Panc1 (cell line): ENCODE results near the gene ZMIZ2. TPM values are rescaled to one million over a fixed set of nuclear protein-coding genes. Genes with fewer than 3 reads are reported as not detected.

ENCODE experiments used
- ATAC-seq: fragments of 200-7000 bp; cut with Tn5 transposase; 2 replicates; pipeline ENCODE4 v1.9.1; 2020; ENCODE audit warnings: mild to moderate bottlenecking, moderate library complexity
- BruUV-seq: library from RNA; stranded (reverse); fragments of 400-500 nt; replicated peaks from 2 replicates; lab custom pipeline; 2021; lab: Mats Ljungman, UMichigan
- CTCF ChIA-PET: fragments of 300-600 bp; sonication (Branson Sonifier 250); formaldehyde crosslinking; loops from one replicate; lab custom pipeline; 2022; ENCODE audit warnings: antibody characterized with exemption; lab: Charles Lee
- POLR2A ChIA-PET: fragments of 300-600 bp; sonication (Branson Sonifier 250); formaldehyde crosslinking; loops from one replicate; lab custom pipeline; 2022; ENCODE audit warnings: antibody characterized with exemption; lab: Charles Lee
- DNase-seq: peaks from one replicate; pipeline ENCODE4 v3.0.0-alpha.2; 2010; ENCODE audit warnings: low read depth, low spot score
- H3K27ac ChIP-seq: 2 replicates; pipeline ENCODE4 v1.5.1; 2011; ENCODE audit warnings: mild to moderate bottlenecking, low read length, inconsistent platforms
- H3K27me3 ChIP-seq: fragments of 200-500 bp; sonication (Bioruptor generic); 2 replicates; pipeline ENCODE4 v1.6.0; 2014; ENCODE audit warnings: low read length, inconsistent platforms; ENCODE audit not compliant: control insufficient read depth, insufficient read depth
- H3K36me3 ChIP-seq: fragments of 200-500 bp; sonication (Bioruptor generic); 2 replicates; pipeline ENCODE4 v1.5.1; 2014; ENCODE audit warnings: inconsistent platforms, mild to moderate bottlenecking, low read length, moderate library complexity; ENCODE audit not compliant: control insufficient read depth, insufficient read depth
- H3K4me1 ChIP-seq: 2 replicates; pipeline ENCODE4 v1.5.1; 2011; ENCODE audit warnings: inconsistent platforms, mild to moderate bottlenecking, low read length, moderate library complexity; ENCODE audit not compliant: control insufficient read depth, insufficient read depth
- H3K4me3 ChIP-seq, 2 experiments: 2 replicates each; pipeline ENCODE4 v1.5.1; 2011 to 2012; ENCODE audit warnings: low read depth in 2 of 2, low read length in 2 of 2, mild to moderate bottlenecking in 2 of 2, inconsistent platforms in 1 of 2, moderate library complexity in 1 of 2
- H3K9me3 ChIP-seq: fragments of 200-500 bp; sonication (Bioruptor generic); 2 replicates; pipeline ENCODE4 v1.5.1; 2014; ENCODE audit warnings: low read depth, mild to moderate bottlenecking, inconsistent platforms, low read length, moderate library complexity; ENCODE audit not compliant: control insufficient read depth, insufficient read depth
- POLR2AphosphoS5 ChIP-seq: IDR thresholded peaks from 2 replicates; pipeline ENCODE4 v1.6.1; 2012; ENCODE audit warnings: mild to moderate bottlenecking, low read depth, low read length, moderate library complexity
- SIN3A ChIP-seq: IDR thresholded peaks from 2 replicates; pipeline ENCODE4 v1.6.1; 2012; ENCODE audit warnings: low read depth, mild to moderate bottlenecking, low read length, moderate library complexity, borderline replicate concordance; ENCODE audit not compliant: insufficient read depth
- TCF7L2 ChIP-seq: IDR thresholded peaks from 2 replicates; pipeline ENCODE4 v1.6.1; 2011; ENCODE audit warnings: mild to moderate bottlenecking, low read depth, low read length, inconsistent platforms
- in situ Hi-C: cut with HindIII; loops from 2 replicates; pipeline ENCODE4 v1.10.0; 2016; ENCODE audit warnings: low sequenced_read_pairs, low pct_unique_long_range_greater_than_20kb
- intact Hi-C: fragments of 100-400 bp; cut with micrococcal nuclease; formaldehyde crosslinking; loops from one replicate; pipeline ENCODE4 v1.10.0; 2022; ENCODE audit not compliant: unreplicated experiment
- total RNA-seq: library from RNA; stranded (reverse); gene quantifications from one replicate; pipeline ENCODE4 v1.2.1, GENCODE V29; 2021; ENCODE audit not compliant: unreplicated experiment
- TF ChIP-seq, protein P1 (sequence below): fragments of 450-650 bp; IDR thresholded peaks from 2 replicates; pipeline ENCODE4 v1.5.1; 2017; ENCODE audit warnings: mild to moderate bottlenecking
- TF ChIP-seq, protein P2 (sequence below), 2 experiments: IDR thresholded peaks; 2 replicates each; pipeline ENCODE4 v1.6.1; 2011 to 2012; ENCODE audit warnings: low read depth in 2 of 2, control low read depth in 1 of 2, low read length in 1 of 2, mild to moderate bottlenecking in 1 of 2, moderate library complexity in 1 of 2; ENCODE audit not compliant: insufficient read depth in 1 of 2

The ZMIZ2 gene
- total RNA-seq, 1 experiment from 2014 or later = 137 TPM

DNA sequence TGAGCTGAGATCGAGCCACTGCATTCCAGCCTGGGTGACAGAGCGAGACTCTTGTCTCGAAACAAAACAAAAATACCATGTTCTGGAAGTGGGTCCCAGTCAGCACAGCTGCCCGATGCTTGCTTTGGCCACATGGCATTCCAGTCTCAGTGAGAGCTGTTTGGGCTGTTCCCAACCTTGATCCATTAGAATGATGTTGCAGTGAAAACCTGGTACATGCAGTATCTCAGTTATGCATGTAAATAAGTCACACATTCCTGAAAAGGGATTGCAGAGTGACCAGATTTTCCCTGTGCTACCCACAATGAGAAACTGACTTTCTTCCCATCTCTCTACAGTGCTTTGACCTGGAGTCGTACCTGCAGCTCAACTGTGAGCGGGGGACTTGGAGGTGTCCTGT, 15.4 kb downstream of the ZMIZ2 start:
- ChIA-PET CTCF (no interaction called here), POLR2A (no interaction called here)
- TF ChIP-seq POLR2AphosphoS5 (no peak), SIN3A (no peak), TCF7L2 (no peak)
- TF ChIP-seq, protein P1, sequence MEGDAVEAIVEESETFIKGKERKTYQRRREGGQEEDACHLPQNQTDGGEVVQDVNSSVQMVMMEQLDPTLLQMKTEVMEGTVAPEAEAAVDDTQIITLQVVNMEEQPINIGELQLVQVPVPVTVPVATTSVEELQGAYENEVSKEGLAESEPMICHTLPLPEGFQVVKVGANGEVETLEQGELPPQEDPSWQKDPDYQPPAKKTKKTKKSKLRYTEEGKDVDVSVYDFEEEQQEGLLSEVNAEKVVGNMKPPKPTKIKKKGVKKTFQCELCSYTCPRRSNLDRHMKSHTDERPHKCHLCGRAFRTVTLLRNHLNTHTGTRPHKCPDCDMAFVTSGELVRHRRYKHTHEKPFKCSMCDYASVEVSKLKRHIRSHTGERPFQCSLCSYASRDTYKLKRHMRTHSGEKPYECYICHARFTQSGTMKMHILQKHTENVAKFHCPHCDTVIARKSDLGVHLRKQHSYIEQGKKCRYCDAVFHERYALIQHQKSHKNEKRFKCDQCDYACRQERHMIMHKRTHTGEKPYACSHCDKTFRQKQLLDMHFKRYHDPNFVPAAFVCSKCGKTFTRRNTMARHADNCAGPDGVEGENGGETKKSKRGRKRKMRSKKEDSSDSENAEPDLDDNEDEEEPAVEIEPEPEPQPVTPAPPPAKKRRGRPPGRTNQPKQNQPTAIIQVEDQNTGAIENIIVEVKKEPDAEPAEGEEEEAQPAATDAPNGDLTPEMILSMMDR = no peak
- TF ChIP-seq, protein P2, sequence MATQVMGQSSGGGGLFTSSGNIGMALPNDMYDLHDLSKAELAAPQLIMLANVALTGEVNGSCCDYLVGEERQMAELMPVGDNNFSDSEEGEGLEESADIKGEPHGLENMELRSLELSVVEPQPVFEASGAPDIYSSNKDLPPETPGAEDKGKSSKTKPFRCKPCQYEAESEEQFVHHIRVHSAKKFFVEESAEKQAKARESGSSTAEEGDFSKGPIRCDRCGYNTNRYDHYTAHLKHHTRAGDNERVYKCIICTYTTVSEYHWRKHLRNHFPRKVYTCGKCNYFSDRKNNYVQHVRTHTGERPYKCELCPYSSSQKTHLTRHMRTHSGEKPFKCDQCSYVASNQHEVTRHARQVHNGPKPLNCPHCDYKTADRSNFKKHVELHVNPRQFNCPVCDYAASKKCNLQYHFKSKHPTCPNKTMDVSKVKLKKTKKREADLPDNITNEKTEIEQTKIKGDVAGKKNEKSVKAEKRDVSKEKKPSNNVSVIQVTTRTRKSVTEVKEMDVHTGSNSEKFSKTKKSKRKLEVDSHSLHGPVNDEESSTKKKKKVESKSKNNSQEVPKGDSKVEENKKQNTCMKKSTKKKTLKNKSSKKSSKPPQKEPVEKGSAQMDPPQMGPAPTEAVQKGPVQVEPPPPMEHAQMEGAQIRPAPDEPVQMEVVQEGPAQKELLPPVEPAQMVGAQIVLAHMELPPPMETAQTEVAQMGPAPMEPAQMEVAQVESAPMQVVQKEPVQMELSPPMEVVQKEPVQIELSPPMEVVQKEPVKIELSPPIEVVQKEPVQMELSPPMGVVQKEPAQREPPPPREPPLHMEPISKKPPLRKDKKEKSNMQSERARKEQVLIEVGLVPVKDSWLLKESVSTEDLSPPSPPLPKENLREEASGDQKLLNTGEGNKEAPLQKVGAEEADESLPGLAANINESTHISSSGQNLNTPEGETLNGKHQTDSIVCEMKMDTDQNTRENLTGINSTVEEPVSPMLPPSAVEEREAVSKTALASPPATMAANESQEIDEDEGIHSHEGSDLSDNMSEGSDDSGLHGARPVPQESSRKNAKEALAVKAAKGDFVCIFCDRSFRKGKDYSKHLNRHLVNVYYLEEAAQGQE (IDR thresholded peaks at IDR 0.05; ENCODE audit: insufficient read depth in 1 of 2, low read depth in 2 of 2, low read length in 1 of 2) = no peak
- intact Hi-C loops = no loop called here
- Histone ChIP-seq H3K36me3 (peaks cover 17% of the 10 kb centered on the region), H3K9me3 (no peaks in the 10 kb centered on the region), H3K4me1 (peaks cover 17% of the 10 kb centered on the region), H3K27me3 (no peaks in the 10 kb centered on the region), H3K27ac (no peak overlapping the region), H3K4me3 (no peak overlapping the region)
- in situ Hi-C loops = no loop called here
- ATAC-seq = no peak
- DNase-seq = no peak
- BruUV-seq = no TSS peak

DNA sequence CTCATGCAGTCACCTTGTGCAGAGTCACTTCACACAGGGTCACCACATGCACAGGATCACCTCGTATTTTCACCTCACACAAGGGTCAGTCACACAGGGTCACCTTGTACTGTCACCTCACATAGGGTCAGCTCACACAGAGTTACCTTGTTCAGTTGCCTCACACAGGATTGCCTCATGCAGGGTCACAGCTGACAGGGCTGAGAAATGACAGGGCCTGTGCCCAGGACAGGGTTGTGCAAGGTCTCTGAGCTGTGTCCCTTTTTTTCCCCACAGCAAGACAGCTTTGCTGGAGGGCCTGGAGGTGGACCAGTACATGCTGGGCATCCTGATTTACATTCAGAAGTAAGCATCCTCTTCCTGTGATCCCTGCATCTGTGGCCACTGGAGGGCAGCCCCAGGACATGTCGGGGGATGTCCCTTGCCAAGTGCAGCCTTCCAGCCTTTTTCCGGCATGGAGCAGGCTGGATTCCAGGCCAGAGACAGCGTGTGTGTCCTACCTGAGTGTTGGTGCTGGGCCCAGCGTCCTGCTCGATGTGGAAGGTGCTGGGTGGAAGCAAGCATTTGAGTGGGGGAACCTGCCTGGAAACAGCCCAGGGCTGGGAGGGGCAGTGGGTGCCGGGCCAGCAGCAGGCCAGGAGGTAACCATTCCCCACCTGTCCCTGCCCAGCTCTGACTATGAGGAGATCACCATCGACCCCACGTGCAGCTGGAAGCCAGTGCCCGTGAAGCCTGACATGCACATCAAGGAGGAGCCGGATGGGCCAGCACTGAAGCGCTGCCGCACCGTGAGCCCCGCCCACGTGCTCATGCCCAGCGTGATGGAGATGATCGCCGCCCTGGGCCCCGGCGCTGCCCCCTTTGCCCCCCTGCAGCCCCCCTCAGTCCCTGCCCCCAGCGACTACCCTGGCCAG, 16.3 kb downstream of the ZMIZ2 start:
- DNase-seq (no peak), ATAC-seq (no peak)
- in situ Hi-C loops (no loop called here), intact Hi-C loops (no loop called here)
- H3K4me3 ChIP-seq = no peak overlapping the region
- no peaks in the 10 kb centered on the region for H3K9me3 ChIP-seq
- no peaks in the 10 kb centered on the region for H3K27me3 ChIP-seq
- TF ChIP-seq POLR2AphosphoS5 (no peak), TCF7L2 (no peak), SIN3A (no peak)
- TF ChIP-seq, protein P1 = no peak
- TF ChIP-seq, protein P2 (IDR thresholded peaks at IDR 0.05; ENCODE audit: insufficient read depth in 1 of 2, low read depth in 2 of 2, low read length in 1 of 2) = no peak
- ChIA-PET CTCF (no interaction called here), POLR2A (no interaction called here)
- no peak overlapping the region for H3K27ac ChIP-seq
- H3K4me1 ChIP-seq = peaks cover 26% of the 10 kb centered on the region
- no TSS peak for BruUV-seq
- H3K36me3 ChIP-seq = peaks cover 17% of the 10 kb centered on the region
